Measurements from ENCODE around the gene KLHL29.

Gene KLHL29

GRCh38 chr2:23536326-23536725, 151.3 kb downstream of the KLHL29 start:
- no peak for DNase-seq

GRCh38 chr2:23537991-23538390, 153.0 kb downstream of the KLHL29 start:
- DNase-seq: no peak

- DNase-seq: no peak
Observed at GRCh38 chr2:23538566-23538965, 153.6 kb downstream of the KLHL29 start.

- no peak for DNase-seq
Observed at GRCh38 chr2:23540804-23541360, 155.9 kb downstream of the KLHL29 start.

GRCh38 chr2:23541503-23542229, 156.7 kb downstream of the KLHL29 start:
- no peak for DNase-seq

GRCh38 chr2:23542230-23542789, 157.3 kb downstream of the KLHL29 start:
- no peak for DNase-seq

- no peak for DNase-seq
Observed at GRCh38 chr2:23543302-23543701, 158.3 kb downstream of the KLHL29 start.

GRCh38 chr2:23543728-23544127, 158.7 kb downstream of the KLHL29 start:
- DNase-seq: no peak

- DNase-seq: no peak
Observed at GRCh38 chr2:23544589-23545295, 159.8 kb downstream of the KLHL29 start.

GRCh38 chr2:23545396-23545795, 160.4 kb downstream of the KLHL29 start:
- DNase-seq: no peak

GRCh38 chr2:23545811-23546210, 160.8 kb downstream of the KLHL29 start:
- no peak for DNase-seq

GRCh38 chr2:23546913-23547312, 161.9 kb downstream of the KLHL29 start:
- no peak for DNase-seq

- DNase-seq: no peak
Observed at GRCh38 chr2:23547725-23548124, 162.7 kb downstream of the KLHL29 start.

- no peak for DNase-seq
Observed at GRCh38 chr2:23548143-23548769, 163.3 kb downstream of the KLHL29 start.

GRCh38 chr2:23549051-23549450, 164.1 kb downstream of the KLHL29 start:
- no peak for DNase-seq

GRCh38 chr2:23549821-23550530, 165.0 kb downstream of the KLHL29 start:
- no peak for DNase-seq

- no peak for DNase-seq
Observed at GRCh38 chr2:23550553-23550952, 165.6 kb downstream of the KLHL29 start.

- no peak for DNase-seq
Observed at GRCh38 chr2:23551875-23552274, 166.9 kb downstream of the KLHL29 start.

- no peak for DNase-seq
Observed at GRCh38 chr2:23553561-23553960, 168.6 kb downstream of the KLHL29 start.

GRCh38 chr2:23554054-23554697, 169.2 kb downstream of the KLHL29 start:
- no peak for DNase-seq

GRCh38 chr2:23555944-23556343, 171.0 kb downstream of the KLHL29 start:
- DNase-seq: no peak

GRCh38 chr2:23556929-23557328, 171.9 kb downstream of the KLHL29 start:
- DNase-seq: no peak

All from stimulated activated CD4-positive, alpha-beta T cell treated with anti-CD3 and anti-CD28 coated beads, Interleukin-2, amount 100 ng/mL, for 24 hours (primary cell).